Measurements from ENCODE around the gene ASB18. TPM values are rescaled to one million over a fixed set of nuclear protein-coding genes. Genes with fewer than 3 reads are reported as not detected.

The ASB18 gene
- total RNA-seq, 4 donors from 2014 or later: not detected

DNA sequence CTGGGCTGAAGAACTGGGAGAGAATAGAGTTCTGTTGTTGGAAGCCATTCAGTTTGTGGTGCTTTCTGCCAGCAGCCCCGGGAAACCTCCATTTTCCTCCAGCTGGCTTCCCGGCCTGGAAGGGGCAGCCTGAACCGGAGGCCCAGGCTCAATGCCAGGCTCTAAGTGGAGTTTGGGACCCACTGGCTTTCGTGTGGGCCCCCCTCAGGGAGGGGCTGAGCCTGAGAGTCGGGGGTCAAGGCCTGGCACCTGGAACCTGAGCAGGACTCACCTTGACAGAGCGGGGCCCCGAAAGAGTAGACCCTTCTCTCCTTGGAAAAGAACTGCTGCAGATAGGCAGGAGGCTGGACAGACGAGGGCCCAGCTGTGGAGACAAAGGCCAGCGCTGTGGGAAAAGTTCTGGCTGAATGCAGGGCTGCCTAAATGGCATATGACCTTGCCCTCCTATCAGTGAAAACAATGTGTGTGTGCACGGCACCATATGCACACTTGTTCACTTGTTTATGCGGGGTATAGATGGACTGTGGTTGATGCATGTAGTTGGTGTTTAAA, 34.8 kb upstream of the ASB18 start:
- WGBS, 2 donors: 74 to 77% methylated on average over 10 to 11 of the region's 11 CpGs
- no peak for DNase-seq (ENCODE audit: low spot score in 2 of 2)

GRCh38 chr2:236295481-236295880, 31.3 kb upstream of the ASB18 start:
- no peak for TF ChIP-seq EP300 (IDR thresholded peaks at IDR 0.05)
- TF ChIP-seq POLR2A (IDR thresholded peaks at IDR 0.05): no peak
- no peak for DNase-seq (ENCODE audit: low spot score in 2 of 2)
- Histone ChIP-seq H3K4me1 (no peaks in the 10 kb centered on the region), H3K36me3 (no peaks in the 10 kb centered on the region), H3K27me3 (no peaks in the 10 kb centered on the region), H3K9me3 (no peaks in the 10 kb centered on the region), H3K27ac (no peak overlapping the region), H3K4me3 (no peak overlapping the region)
- 83 to 88% methylated on average over 8 of the region's 8 CpGs for WGBS, 2 donors

More for the DNA sequence above, 34.8 kb upstream of the ASB18 start:
- Histone ChIP-seq H3K4me1 (no peaks in the 10 kb centered on the region), H3K27me3 (no peaks in the 10 kb centered on the region), H3K4me3 (no peak overlapping the region), H3K9me3 (no peaks in the 10 kb centered on the region), H3K27ac (no peak overlapping the region), H3K36me3 (no peaks in the 10 kb centered on the region)
- TF ChIP-seq CTCF (IDR thresholded peaks at IDR 0.05) (no peak), POLR2A (IDR thresholded peaks at IDR 0.05) (no peak), EP300 (IDR thresholded peaks at IDR 0.05) (no peak)

- no peak for DNase-seq (ENCODE audit: low spot score in 2 of 2)
- Histone ChIP-seq H3K9me3 (no peaks in the 10 kb centered on the region), H3K36me3 (no peaks in the 10 kb centered on the region), H3K27me3 (no peaks in the 10 kb centered on the region), H3K4me3 (no peak overlapping the region), H3K27ac (no peak overlapping the region), H3K4me1 (no peaks in the 10 kb centered on the region)
- TF ChIP-seq CTCF (IDR thresholded peaks at IDR 0.05) (no peak), POLR2A (IDR thresholded peaks at IDR 0.05) (no peak), EP300 (IDR thresholded peaks at IDR 0.05) (no peak)
- WGBS, 2 donors: 78 to 80% methylated on average over 9 of the region's 9 CpGs
Measured at GRCh38 chr2:236294647-236295046, 30.4 kb upstream of the ASB18 start.

- Histone ChIP-seq H3K9me3 (no peaks in the 10 kb centered on the region), H3K27me3 (no peaks in the 10 kb centered on the region), H3K27ac (no peak overlapping the region), H3K4me3 (no peak overlapping the region), H3K36me3 (no peaks in the 10 kb centered on the region), H3K4me1 (no peaks in the 10 kb centered on the region)
- no peak for DNase-seq (ENCODE audit: low spot score in 2 of 2)
- no peak for TF ChIP-seq POLR2A (IDR thresholded peaks at IDR 0.05)
- no peak for TF ChIP-seq CTCF (IDR thresholded peaks at IDR 0.05)
- TF ChIP-seq EP300 (IDR thresholded peaks at IDR 0.05): no peak
- WGBS, 2 donors: 75 to 88% methylated on average over 6 of the region's 6 CpGs
Measured at GRCh38 chr2:236293241-236293810, 29.1 kb upstream of the ASB18 start.

- DNase-seq (ENCODE audit: low spot score in 2 of 2): no peak
- Histone ChIP-seq H3K36me3 (no peaks in the 10 kb centered on the region), H3K4me3 (no peak overlapping the region), H3K9me3 (no peaks in the 10 kb centered on the region), H3K27me3 (no peaks in the 10 kb centered on the region), H3K27ac (no peak overlapping the region), H3K4me1 (no peaks in the 10 kb centered on the region)
- TF ChIP-seq EP300 (IDR thresholded peaks at IDR 0.05): no peak
- TF ChIP-seq POLR2A (IDR thresholded peaks at IDR 0.05): no peak
- no peak for TF ChIP-seq CTCF (IDR thresholded peaks at IDR 0.05)
- WGBS, 2 donors: 89 to 94% methylated on average over 3 of the region's 3 CpGs
Measured at GRCh38 chr2:236291911-236292310, 27.7 kb upstream of the ASB18 start.

Measured in tibial nerve (tissue), 4 donors.